GM23338 (cell line): ENCODE data around the gene FMN1.

Experiments
- CTCF ChIP-seq, 2 experiments: fragments of 200-600 bp in 1 of 2; sonication (generic) in 1 of 2; conservative IDR thresholded peaks; 2 replicates each; pipeline versions ENCODE4 v1.5.1 to v1.6.1; 2016 to 2017; ENCODE audit warnings: antibody characterized with exemption in 2 of 2, low read depth in 2 of 2, mild to moderate bottlenecking in 2 of 2, moderate library complexity in 1 of 2
- POLR2AphosphoS5 ChIP-seq: IDR thresholded peaks from 2 replicates; pipeline ENCODE4 v1.6.1; 2016; ENCODE audit warnings: antibody characterized with exemption, low read depth

- TF ChIP-seq POLR2AphosphoS5 (no peak), CTCF (conservative IDR thresholded peaks at IDR 0.05; ENCODE audit: low read depth in 2 of 2) (no peak)
Observed at GRCh38 chr15:33190539-33190938, 4.0 kb downstream of the FMN1 start.
